GM21717 (cell line): ENCODE results near the gene EHD1.
"Not testable (repeated sequence)": the region's sequence is repeated elsewhere in the genome, so short reads cannot be mapped to it uniquely, and the experiment has no call there.

ENCODE experiments used
- ATAC-seq: cut with Tn5 transposase; IDR thresholded peaks from one replicate; pipeline ENCODE4 v1.9.1; 2021; ENCODE audit warnings: mild to moderate bottlenecking, moderate library complexity; ENCODE audit not compliant: unreplicated experiment

EHD1 gene

GRCh38 chr11:64859542-64860414 is 18.6 kb downstream of the EHD1 start:
- peak; percentile 43 for ATAC-seq

DNA sequence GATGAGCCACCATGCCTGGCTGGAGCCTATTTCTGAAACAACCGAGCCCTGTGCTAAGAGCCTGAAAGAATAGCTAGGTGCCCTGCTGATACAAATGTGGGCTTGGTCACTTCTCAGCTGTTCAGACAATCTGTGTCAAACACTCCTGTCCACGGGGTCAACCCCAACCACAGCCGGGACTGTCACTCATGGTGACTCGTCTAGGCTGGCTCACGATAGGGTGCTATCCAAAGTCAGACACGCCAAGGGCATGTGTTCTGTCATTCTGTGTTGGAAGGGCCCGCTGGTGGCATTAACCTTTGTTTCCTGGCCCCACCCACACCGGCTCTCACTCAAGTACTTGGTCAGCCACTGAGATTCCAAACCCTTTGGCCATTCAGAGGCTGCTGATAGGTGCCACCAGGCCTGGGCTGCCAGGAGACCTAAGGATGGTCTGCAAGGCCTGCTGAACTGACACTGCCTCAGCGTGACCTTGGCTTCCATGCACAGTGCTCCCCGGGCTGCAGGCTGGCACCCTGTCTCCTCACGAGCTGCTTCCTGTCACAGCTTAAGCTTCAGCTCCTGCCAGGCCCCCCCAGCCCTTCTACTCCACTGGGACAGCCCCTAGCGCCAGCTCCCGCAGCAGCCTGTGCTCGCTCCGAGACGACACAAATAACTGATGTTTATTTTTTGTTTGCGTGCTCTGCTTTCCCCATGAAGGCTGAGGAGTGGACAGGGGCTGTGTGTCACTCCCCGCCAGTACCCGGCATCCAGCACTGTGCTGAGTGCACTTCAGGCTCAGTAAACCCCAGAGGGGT is 19.8 kb downstream of the EHD1 start:
- no peak for ATAC-seq

DNA sequence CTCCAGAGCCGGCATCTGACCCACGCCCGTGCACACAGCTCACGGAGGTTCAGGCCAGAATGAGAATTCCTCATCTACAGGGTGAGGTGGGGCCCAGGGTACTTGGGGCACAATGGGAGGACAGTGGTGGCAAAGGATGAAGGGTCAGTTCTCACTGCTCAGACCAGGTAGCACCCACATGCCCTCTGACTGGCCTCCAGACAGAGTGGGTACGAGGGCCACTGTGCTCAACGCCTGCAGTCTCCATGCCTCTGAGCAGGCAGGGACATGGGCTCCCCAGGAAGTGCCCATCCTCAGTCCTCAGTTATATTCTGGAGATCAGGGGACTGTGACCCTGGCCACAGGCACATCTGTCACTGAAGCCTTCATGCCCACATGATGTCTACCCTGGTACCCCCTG is 20.9 kb downstream of the EHD1 start:
- no peak for ATAC-seq

GRCh38 chr11:64856382-64857227 is 21.8 kb downstream of the EHD1 start:
- ATAC-seq, result no peak

DNA sequence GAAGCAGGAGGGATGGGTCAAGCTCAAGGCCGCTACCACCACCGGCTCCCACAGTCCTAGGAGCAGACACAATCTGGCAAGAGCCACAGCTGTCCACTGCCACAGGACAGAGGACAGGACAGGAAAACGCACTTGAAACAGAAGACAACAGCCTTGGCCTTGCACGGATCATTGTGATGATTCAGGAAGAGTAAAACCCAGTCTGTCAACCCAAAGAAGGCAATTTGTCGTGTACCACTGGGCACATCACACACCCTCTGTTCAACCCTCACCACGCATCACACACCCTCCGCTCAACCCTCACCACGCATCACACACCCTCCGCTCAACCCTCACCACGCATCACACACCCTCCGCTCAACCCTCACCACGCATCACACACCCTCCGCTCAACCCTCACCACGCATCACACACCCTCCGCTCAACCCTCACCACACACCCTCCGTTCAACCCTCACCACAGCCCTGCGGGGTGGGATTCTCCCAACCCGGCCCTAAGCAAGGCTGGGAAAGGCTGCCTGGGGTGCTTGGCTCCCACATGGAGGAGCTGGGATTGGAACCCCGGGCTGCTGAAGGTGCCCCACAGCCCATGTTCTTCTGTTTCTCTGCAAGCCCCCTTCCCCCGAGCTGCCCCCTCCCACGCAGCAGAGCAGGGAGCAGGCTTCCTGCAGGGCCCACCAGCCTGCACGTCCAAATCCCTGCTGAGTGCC is 22.7 kb downstream of the EHD1 start:
- ATAC-seq, result no peak

DNA sequence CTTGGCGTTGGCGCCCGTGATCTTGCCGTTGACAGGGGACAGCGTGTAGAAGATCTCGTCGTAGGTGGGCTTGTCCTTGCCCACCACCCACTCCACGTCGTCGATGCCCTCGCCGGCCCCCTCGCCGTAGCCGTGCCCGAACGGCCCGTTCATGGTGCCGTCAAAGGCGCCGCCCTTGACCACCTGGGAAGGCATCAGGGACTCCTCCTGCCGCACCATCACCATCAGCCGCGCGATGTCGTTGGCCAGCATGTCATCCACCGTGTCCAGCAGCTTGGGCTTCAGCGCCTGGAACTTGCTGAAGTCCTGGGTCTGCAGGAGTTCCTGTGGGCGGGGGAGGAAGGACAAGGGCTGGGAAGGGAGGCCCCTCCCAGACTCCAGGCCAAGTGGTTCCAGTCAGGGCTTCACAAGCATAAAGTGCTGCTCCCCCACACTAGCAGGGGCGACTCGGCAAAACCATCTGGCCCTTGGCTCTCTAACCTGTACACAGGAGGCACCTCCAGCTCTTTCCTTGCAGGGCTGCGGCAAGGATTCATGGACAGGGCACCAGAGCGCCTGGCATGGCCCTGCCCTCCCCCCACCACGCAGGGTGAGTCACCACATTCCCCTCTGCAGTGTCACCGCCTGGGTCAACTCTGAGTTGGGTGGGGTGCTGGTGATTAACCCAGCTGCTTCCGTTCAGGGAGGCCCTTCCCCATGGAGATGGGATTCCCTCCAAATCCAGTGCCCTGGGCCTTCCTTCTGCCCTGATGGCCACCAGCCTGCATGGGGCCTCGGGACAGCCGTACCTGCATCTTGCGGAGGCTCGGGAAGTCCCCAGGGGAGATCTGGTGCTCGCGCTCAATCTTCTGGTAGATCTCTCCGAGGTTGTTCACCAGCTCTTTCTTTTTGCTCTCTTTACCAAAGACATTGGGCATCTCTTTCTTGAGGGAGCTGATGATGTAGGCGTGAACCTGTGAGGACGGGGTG is 23.6 kb downstream of the EHD1 start:
- no peak for ATAC-seq

- ATAC-seq, result no peak
These were observed 24.3 kb downstream of the EHD1 start for GRCh38 chr11:64854157-64854533.

GRCh38 chr11:64853709-64854108 is 24.7 kb downstream of the EHD1 start:
- ATAC-seq, result no peak

DNA sequence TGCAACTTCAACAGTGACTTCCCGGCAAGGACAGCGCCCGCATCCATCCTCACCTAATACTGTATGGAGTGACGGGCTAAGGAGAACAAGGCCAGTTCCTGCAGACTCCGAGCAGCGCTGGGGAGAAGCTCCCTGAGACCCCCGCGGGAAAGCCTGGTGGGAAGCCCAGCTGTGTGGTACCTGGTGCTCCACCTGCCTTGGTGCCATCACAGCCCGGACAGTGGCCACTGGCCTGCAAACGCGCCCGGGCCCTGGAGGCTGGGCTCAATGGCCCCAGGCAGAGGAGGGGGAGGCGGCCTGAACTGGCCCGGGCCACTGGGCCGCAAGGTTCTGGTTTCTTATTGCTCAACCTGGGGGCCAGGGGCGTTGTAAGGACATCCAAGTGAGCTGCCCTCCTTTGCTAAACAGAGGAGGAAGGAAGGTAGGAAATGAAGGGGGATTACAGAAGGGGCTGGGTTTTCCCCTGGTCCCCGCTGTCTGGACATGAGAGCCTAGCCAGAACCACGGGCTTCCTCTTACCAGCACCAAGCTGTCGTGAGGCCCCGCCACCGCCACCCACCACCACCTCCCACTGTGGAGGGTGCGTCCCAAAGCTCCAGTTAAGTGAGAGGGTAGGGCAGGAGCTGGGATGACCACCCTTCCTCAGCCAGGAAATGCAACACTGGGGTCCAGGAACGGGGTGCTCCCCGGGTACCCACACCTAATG is 25.5 kb downstream of the EHD1 start:
- no peak for ATAC-seq

DNA sequence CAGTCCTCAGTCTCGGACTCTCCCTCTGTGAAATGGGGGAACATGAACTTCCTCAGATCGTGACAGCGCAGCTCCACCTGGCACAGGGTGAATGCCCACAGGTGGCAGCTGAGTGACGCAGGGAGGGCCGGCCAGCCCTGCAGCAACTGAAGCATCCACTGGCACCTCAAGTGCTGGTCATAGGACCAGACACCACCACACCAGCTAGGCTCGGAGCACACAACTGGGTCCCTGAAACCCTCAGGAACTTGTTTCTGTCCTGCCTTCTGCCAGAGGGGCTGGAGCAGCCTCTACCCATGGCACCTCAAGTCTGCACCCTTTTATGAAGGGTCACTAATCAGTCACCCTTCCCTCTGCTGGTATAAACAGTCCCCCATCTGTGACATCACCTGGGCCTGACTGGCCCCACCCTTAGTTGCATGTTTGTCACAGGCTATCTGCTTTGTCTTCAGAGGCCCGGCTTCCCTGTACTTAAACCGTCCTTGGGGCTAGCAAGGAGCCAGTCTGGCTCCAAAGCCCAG is 26.5 kb downstream of the EHD1 start:
- ATAC-seq, result no peak

DNA sequence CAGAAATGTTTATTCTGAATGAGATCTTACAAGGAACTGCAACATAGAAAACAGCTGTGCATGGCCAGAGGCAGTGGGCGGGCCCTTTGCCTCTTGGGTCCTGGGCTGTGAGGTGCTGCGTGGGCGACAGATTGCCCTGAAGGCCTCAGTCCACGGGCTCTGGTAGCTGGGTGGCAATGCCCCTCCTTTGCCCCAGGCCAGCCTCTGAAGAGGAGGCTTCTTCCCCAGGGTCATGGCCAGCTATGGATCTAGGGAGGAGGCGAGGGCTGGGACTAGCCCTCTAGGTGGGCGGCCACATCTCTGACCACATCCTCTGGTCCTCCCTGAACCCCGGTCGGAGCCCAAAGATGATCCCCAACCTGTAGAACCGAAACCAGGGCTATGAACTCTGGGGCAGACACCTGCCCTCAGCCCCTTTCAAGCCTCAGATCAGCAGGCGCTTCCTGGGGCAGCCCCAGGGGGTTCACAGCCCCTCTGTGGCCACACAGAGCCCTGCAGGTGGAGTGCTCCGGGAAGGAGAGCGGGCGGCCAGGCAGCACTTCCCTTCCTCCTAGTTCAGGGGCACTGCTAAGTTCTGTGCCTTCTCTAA is 27.3 kb downstream of the EHD1 start:
- ATAC-seq, result peak; percentile 50

- ATAC-seq, result no peak
These were observed 28.6 kb downstream of the EHD1 start for GRCh38 chr11:64849598-64850356.

GRCh38 chr11:64848826-64849597 is 29.4 kb downstream of the EHD1 start:
- ATAC-seq, result no peak

- ATAC-seq, result no peak
These were observed 30.1 kb downstream of the EHD1 start for GRCh38 chr11:64848214-64848825.

- no peak for ATAC-seq
These were observed 31.3 kb downstream of the EHD1 start for GRCh38 chr11:64846998-64847666.

DNA sequence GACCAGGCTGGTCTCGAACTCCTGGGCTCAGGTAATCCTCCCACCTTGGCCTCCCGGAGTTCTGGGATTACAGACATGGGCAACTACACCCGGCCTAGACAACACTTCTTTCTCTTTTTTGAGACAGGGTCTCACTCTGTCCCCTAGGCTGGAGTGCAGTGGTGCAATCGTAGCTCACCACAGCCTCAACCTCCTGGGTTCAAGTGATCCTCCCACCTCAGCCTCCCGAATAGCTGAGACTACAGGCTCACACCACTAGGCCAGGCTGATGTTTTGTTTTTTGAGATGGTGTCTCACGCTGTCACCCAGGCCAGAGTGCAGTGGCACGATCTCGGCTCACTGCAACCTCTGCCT is 32.7 kb downstream of the EHD1 start:
- not testable (repeated sequence) for ATAC-seq
